NCI-H2227 treated with DMSO at 0.1 percent for 48 hours (cell line): Measurements from ENCODE around the gene MAB21L2.
"Not testable (repeated sequence)": the region's sequence is repeated elsewhere in the genome, so short reads cannot be mapped to it uniquely, and the experiment has no call there.

ENCODE experiments used
- DNase-seq: peaks from one replicate; lab custom pipeline; 2025; lab: John Stamatoyannopoulos, UW

The MAB21L2 gene

DNA sequence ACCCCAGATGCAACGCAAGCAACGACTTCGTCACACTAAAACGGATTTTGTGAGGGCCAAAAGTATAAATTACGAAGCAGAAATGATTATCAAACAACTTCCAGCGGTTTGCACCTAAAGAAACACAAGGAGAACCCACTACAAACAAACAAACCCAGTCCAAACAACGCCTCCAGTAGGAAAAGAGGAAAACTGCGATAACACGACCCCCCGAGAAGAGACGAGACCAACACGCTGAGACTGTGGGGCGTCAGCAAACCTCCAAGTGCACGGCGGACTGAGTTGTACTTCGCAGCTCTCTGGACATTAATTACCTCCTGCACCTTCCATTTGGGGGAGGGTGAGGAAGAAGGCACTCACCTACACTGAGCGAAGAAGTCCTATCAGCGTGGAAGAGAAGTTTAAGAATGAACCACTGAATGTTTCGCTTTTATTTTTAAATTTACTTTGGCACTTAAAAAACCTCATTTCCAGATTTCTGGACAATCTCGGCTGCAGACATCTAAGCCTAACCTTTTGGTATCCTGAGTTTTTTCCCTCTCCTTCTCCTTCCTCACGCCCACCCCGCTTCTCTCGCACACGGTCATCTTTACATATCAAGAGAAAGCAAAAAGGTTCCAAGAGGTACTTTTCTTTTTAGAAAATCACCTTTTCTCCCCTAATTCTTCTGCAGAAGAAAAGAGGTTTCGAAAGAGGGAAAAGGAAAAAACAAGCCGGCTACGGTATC, at the start of gene MAB21L2:
TSS of gene MAB21L2 (plus strand) at position 6 of the 727 bp plus-strand sequence. CDS start 879 bp downstream, outside the sequence.
- no peak for DNase-seq

DNA sequence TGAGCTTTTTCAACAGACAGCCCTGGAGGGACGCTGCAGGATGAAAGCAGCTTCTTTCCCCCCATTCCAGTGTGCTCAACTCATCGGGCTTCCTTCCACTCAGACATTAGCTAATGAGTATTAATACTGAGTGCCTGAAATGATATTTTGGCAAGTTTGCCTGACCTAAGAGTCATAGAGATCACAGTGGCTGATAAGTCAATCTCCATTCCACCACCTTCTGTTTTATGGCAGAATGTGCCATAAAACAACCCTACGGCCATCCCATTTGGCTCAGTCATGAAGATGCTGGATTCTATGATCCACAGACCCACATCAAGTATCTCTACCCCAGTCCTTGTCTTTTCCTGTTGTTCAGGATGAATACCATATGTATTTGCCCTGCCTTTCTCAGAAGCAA, 48.3 kb upstream of the MAB21L2 start:
- DNase-seq, result no peak

DNA sequence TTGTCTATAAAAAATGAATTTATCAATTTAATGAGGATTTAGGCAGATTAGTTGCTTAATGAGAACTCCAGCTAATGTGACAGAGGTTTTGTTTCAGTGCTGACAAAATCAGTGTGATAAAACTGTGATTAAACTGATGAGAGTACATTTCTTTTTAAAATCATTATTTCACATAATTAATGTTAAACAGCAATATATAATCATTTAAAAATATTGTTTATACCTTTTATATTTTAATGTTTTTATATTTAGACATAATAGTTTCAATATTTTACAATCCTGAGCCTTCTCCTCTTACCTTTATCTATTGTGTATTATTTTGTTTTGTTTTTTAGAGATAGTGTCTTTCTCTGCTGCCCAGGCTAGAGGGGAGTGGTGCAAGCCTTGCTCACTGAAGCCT, 47.1 kb upstream of the MAB21L2 start:
- no peak for DNase-seq

GRCh38 chr4:150537911-150538310, 44.0 kb upstream of the MAB21L2 start:
- DNase-seq, result not testable (repeated sequence)

DNA sequence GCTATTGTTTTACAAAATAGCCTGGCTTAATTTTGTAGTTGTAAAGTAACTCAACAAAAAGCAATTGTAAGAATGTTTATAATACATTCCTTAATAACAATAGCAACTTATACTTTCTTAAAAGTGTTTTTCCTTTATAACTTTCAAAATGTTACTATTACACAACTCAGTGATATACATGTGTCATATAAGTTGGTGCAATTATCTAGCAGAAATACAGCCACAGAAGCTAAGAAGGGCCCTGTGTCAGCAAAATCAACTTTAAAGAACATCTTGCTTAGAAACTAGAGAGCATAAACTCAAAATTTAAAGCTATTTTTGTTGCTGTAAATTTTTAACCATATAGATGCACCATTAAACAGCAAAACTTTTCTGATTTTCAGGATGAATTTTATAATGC, 41.4 kb upstream of the MAB21L2 start:
- DNase-seq, result no peak

DNA sequence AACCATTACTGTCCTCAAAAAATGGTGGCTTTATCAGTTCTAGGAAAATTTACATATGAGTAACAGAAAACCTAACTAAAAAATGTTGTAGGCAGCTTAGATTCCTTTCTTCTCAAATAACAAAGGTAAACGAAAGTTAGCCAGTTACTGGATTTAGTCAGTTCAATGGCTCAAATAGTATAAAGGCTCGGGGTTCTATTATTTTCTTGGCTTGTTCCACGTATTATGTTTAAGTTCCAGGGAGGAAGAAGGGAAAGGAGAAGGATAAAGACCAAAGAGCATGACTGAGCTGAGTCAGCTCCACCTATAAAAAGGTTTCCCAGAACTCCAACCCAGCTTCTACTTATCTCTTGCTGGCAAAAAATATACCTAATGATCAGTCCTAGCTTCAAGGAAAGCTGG, 41.0 kb upstream of the MAB21L2 start:
- no peak for DNase-seq

GRCh38 chr4:150541681-150542080, 40.3 kb upstream of the MAB21L2 start:
- no peak for DNase-seq

GRCh38 chr4:150543042-150543441, 38.9 kb upstream of the MAB21L2 start:
- no peak for DNase-seq

- DNase-seq, result no peak
Observed at GRCh38 chr4:150546286-150546685, 35.7 kb upstream of the MAB21L2 start.

DNA sequence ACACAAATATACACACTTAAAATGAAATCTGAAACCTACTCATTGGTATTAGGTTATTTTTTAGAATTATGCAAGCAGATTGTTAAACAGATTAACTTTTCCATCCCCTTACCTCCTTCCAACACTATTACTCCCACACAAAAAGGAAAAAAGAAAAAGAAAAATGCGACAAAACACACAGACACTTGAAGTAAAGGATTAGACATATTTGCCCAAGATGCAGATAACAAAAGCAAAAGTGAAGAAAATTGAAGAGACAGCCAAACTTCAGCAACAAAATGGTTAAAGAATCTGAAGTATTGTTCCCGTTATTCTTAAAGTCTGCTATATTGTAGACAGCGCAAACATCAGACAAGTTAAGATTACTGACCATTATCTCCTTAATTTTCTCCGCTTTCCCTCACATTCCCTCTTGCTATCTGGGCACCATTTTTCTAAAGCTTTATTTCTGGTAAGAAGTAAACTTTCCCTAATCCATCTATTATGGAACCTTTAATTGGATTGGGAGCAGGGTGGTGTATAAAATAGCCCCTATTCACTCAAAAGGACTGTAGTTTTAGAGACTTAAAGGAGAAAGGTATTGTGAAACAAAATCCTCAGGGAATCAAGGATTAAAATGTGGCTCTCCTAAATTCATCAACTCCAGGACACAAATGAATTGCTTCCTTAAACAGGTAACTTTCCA, 34.7 kb upstream of the MAB21L2 start:
- DNase-seq, result no peak

DNA sequence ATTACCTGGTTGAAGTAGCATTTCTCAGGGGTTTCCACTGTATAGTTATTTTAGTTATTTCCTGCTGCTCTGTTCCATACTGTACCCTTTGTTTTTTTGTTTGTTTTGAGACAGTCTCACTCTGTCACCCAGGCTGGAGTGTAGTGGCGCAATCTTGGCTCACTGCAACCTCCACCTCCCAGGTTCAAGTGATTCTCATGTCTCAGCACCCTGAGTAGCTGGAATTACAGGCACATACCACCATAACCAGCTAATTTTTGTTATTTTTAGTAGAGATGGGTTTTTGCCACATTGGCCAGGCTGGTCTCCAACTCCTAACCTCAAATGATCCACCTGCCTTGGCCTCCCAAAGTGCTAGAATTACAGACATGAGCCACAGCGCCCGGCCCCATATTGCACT, 24.1 kb upstream of the MAB21L2 start:
- not testable (repeated sequence) for DNase-seq

- DNase-seq, result no peak
Observed at GRCh38 chr4:150561143-150561737, 20.7 kb upstream of the MAB21L2 start.

- no peak for DNase-seq
Observed at GRCh38 chr4:150562250-150562649, 19.7 kb upstream of the MAB21L2 start.

GRCh38 chr4:150562751-150563150, 19.2 kb upstream of the MAB21L2 start:
- DNase-seq, result no peak

DNA sequence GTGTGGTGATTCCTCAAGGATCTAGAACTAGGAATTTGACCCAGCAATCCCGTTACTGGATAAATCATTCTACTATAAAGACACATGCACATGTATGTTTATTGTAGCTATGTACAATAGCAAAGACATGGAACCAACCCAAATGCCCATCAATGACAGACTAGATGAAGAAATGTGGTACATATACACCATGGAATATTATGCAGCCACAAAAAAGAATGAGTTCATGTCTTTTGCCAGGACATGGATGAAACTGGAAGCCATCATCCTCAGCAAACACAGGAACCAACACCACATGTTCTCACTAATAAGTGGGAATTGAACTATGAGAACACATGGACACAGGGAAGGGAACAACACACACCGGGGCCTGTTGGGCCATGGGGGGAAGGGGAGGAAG, 17.0 kb upstream of the MAB21L2 start:
- DNase-seq, result not testable (repeated sequence)

GRCh38 chr4:150567070-150567469, 14.9 kb upstream of the MAB21L2 start:
- no peak for DNase-seq

GRCh38 chr4:150569384-150569987, 12.5 kb upstream of the MAB21L2 start:
- no peak for DNase-seq

DNA sequence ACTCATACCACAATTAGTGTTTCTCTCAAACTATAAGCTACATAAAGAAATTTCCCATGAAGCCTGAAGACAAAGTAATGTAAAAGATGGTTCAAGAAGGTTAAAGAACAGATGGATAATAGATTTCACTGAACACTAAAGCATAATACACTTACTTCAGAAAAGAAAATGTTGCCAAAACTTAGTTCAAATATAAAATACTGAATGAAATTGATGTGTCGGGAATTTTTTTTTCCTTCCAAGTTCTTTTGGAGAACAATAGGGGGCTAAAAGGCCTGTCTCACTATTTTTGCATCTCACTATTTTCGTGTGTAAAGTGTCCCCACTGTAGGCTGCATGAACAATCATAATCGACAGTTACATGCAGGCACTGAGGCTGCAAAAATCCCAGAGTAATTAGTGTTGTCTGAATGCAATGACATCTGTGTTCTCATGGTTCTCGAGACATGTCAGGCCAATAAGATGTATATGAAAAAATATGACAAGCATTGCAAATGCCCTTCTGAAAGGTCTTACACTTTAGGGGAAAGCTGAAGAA, 11.9 kb upstream of the MAB21L2 start:
- DNase-seq, result no peak

- peak; percentile 18 for DNase-seq
Observed at GRCh38 chr4:150570862-150571261, 11.1 kb upstream of the MAB21L2 start.

GRCh38 chr4:150572704-150573504, 9.0 kb upstream of the MAB21L2 start:
- peak; percentile 33 for DNase-seq

- DNase-seq, result no peak
Observed at GRCh38 chr4:150573534-150573933, 8.4 kb upstream of the MAB21L2 start.

- no peak for DNase-seq
Observed at GRCh38 chr4:150574678-150575077, 7.3 kb upstream of the MAB21L2 start.
